H9 (cell line): ENCODE results near the gene EFS. TPM values are rescaled to one million over a fixed set of nuclear protein-coding genes. Genes with fewer than 3 reads are reported as not detected.

Source experiments
- DNase-seq: peaks from one replicate; pipeline ENCODE4 v3.0.0-alpha.2; 2017
- H2AFZ ChIP-seq: one replicate; pipeline ENCODE4 v1.6.1; 2013; ENCODE audit warnings: mild to moderate bottlenecking, low read length, control low read depth, moderate library complexity
- H2AK5ac ChIP-seq: 2 replicates; pipeline ENCODE4 v1.6.1; 2013; ENCODE audit warnings: low read length, control low read depth, mixed read lengths; ENCODE audit not compliant: insufficient read length
- H2BK120ac ChIP-seq: one replicate; pipeline ENCODE4 v1.6.1; 2013; ENCODE audit warnings: low read depth, mild to moderate bottlenecking, low read length, control low read depth, inconsistent platforms; ENCODE audit not compliant: poor library complexity, severe bottlenecking
- H2BK12ac ChIP-seq: 2 replicates; pipeline ENCODE4 v1.6.1; 2013; ENCODE audit warnings: low read length, control low read depth, mixed read lengths, low read depth; ENCODE audit not compliant: insufficient read length
- H2BK15ac ChIP-seq: 2 replicates; pipeline ENCODE4 v1.6.1; 2013; ENCODE audit warnings: low read depth, low read length, control low read depth
- H2BK20ac ChIP-seq: one replicate; pipeline ENCODE4 v1.6.1; 2013; ENCODE audit warnings: low read depth, mild to moderate bottlenecking, low read length, control low read depth, inconsistent platforms; ENCODE audit not compliant: poor library complexity, severe bottlenecking
- H2BK5ac ChIP-seq: 2 replicates; pipeline ENCODE4 v1.6.1; 2013; ENCODE audit warnings: low read length, control low read depth, mixed read lengths; ENCODE audit not compliant: insufficient read length
- H3K14ac ChIP-seq: 2 replicates; pipeline ENCODE4 v1.6.1; 2013; ENCODE audit warnings: low read length, control low read depth; ENCODE audit not compliant: insufficient read depth
- H3K18ac ChIP-seq: 2 replicates; pipeline ENCODE4 v1.6.1; 2013; ENCODE audit warnings: low read depth, mild to moderate bottlenecking, mixed read lengths, low read length, control low read depth; ENCODE audit not compliant: insufficient read length
- H3K23ac ChIP-seq: 2 replicates; pipeline ENCODE4 v1.6.1; 2013; ENCODE audit warnings: low read length, control low read depth, mixed read lengths, low read depth; ENCODE audit not compliant: insufficient read length
- H3K23me2 ChIP-seq: 2 replicates; pipeline ENCODE4 v1.6.1; 2013; ENCODE audit warnings: low read depth, mild to moderate bottlenecking, mixed read lengths, low read length, control low read depth; ENCODE audit not compliant: insufficient read length, poor library complexity, severe bottlenecking
- H3K27ac ChIP-seq: 2 replicates; pipeline ENCODE4 v1.5.1; 2013; ENCODE audit warnings: low read length, control low read depth, mixed read lengths, low read depth; ENCODE audit not compliant: insufficient read length
- H3K27me3 ChIP-seq: 2 replicates; pipeline ENCODE4 v1.6.1; 2013; ENCODE audit warnings: low read length, control low read depth, inconsistent platforms; ENCODE audit not compliant: insufficient read depth
- H3K4ac ChIP-seq: 2 replicates; pipeline ENCODE4 v1.6.1; 2013; ENCODE audit warnings: low read depth, mild to moderate bottlenecking, control low read depth, inconsistent platforms, low read length, moderate library complexity
- H3K4me1 ChIP-seq: 2 replicates; pipeline ENCODE4 v1.6.1; 2013; ENCODE audit warnings: low read length, control low read depth, inconsistent platforms; ENCODE audit not compliant: insufficient read depth
- H3K4me2 ChIP-seq: 2 replicates; pipeline ENCODE4 v1.6.1; 2013; ENCODE audit warnings: low read length, control low read depth, mixed read lengths; ENCODE audit not compliant: insufficient read length, insufficient read depth
- H3K56ac ChIP-seq: 2 replicates; pipeline ENCODE4 v1.6.1; 2013; ENCODE audit warnings: low read depth, mild to moderate bottlenecking, mixed read lengths, low read length, control low read depth; ENCODE audit not compliant: insufficient read length
- H3K79me1 ChIP-seq: 2 replicates; pipeline ENCODE4 v1.6.1; 2013; ENCODE audit warnings: low read depth, mild to moderate bottlenecking, moderate library complexity, low read length, control low read depth, inconsistent platforms; ENCODE audit not compliant: insufficient read depth, poor library complexity, severe bottlenecking
- H3K79me2 ChIP-seq: 2 replicates; pipeline ENCODE4 v1.6.1; 2013; ENCODE audit warnings: low read length, control low read depth, inconsistent platforms; ENCODE audit not compliant: insufficient read depth
- H3K9ac ChIP-seq: 2 replicates; pipeline ENCODE4 v1.6.1; 2013; ENCODE audit warnings: low read length, control low read depth, mixed read lengths; ENCODE audit not compliant: insufficient read length; ENCODE audit errors: extremely low read depth
- H3K9me3 ChIP-seq: one replicate; pipeline ENCODE4 v1.6.1; 2013; ENCODE audit warnings: low read depth, low read length, inconsistent platforms; ENCODE audit not compliant: control insufficient read depth
- H3T11ph ChIP-seq: one replicate; pipeline ENCODE4 v1.6.1; 2013; ENCODE audit warnings: mild to moderate bottlenecking, low read length, control low read depth, inconsistent platforms
- H4K20me1 ChIP-seq: one replicate; pipeline ENCODE4 v1.6.1; 2013; ENCODE audit not compliant: control insufficient read depth, insufficient read length, insufficient read depth
- H4K5ac ChIP-seq: 2 replicates; pipeline ENCODE4 v1.6.1; 2013; ENCODE audit warnings: low read depth, mild to moderate bottlenecking, mixed read lengths, low read length, control low read depth; ENCODE audit not compliant: insufficient read length
- H4K8ac ChIP-seq: replicated peaks from 2 replicates; pipeline ENCODE4 v1.6.1; 2013; ENCODE audit warnings: low read length, control low read depth, mixed read lengths, low read depth; ENCODE audit not compliant: insufficient read length
- H4K91ac ChIP-seq: 2 replicates; pipeline ENCODE4 v1.6.1; 2013; ENCODE audit warnings: low read depth, mild to moderate bottlenecking, moderate library complexity, mixed read lengths, low read length, control low read depth; ENCODE audit not compliant: insufficient read length
- H3K27ac Mint-ChIP-seq, 3 experiments: 2 replicates in 2 of 3; 3 replicates in 1 of 3; pipeline ENCODE4 v1.8.0; 2020 to 2021; ENCODE audit warnings: mixed read lengths in 3 of 3, mild to moderate bottlenecking in 1 of 3, moderate library complexity in 1 of 3
- H3K27me3 Mint-ChIP-seq: 2 replicates; pipeline ENCODE4 v1.8.0; 2021; ENCODE audit warnings: low read depth, mild to moderate bottlenecking, moderate library complexity, mixed read lengths
- H3K36me3 Mint-ChIP-seq, 3 experiments: 2 replicates in 2 of 3; 3 replicates in 1 of 3; pipeline ENCODE4 v1.8.0; 2020 to 2021; ENCODE audit warnings: low read depth in 3 of 3, mixed read lengths in 3 of 3; ENCODE audit not compliant: insufficient read depth in 1 of 3
- H3K4me1 Mint-ChIP-seq, 2 experiments: 2 replicates each; pipeline ENCODE4 v1.8.0; 2020; ENCODE audit warnings: mixed read lengths in 2 of 2
- H3K4me3 Mint-ChIP-seq, 2 experiments: 2 replicates in 1 of 2; 3 replicates in 1 of 2; pipeline ENCODE4 v1.8.0; 2020 to 2021; ENCODE audit warnings: mild to moderate bottlenecking in 2 of 2, mixed read lengths in 2 of 2, moderate library complexity in 1 of 2
- H3K9me3 Mint-ChIP-seq, 2 experiments: 2 replicates in 1 of 2; 3 replicates in 1 of 2; pipeline ENCODE4 v1.8.0; 2020; ENCODE audit warnings: mild to moderate bottlenecking in 2 of 2, mixed read lengths in 2 of 2, moderate library complexity in 1 of 2
- CTCF ChIP-seq: fragments of 200-600 bp; sonication (generic); conservative IDR thresholded peaks from 3 replicates; pipeline ENCODE4 v1.8.0; 2021; ENCODE audit warnings: antibody characterized with exemption, mild to moderate bottlenecking
- WGBS: extraction: QIAGEN DNeasy Blood & Tissue Kit; methylation state at CpG from one replicate; pipeline ENCODE4 v1.1.7; 2013; ENCODE audit warnings: missing lambda C conversion rate, low lambda C conversion rate, mixed read lengths; ENCODE audit not compliant: insufficient read length; ENCODE audit errors: extremely low coverage; 5-methylcytosine and 5-hydroxymethylcytosine counted together
- total RNA-seq: library from RNA; stranded (reverse); gene quantifications from 2 replicates; pipeline ENCODE4 v1.2.1, GENCODE V29; 2021

EFS gene
- total RNA-seq, 1 experiment from 2014 or later, result 32.1 TPM

- no peak overlapping the region for H3K23ac ChIP-seq
- no peaks in the 10 kb centered on the region for H3K9me3 ChIP-seq
- H2BK12ac ChIP-seq, result no peak overlapping the region
- no peak overlapping the region for H2AK5ac ChIP-seq
- Mint-ChIP-seq H3K27me3 (peaks cover 17% of the 10 kb centered on the region), H3K27ac (peak overlapping the region; percentile 86 to 98 (median 94); a peak in 6 of 7 replicates), H3K36me3 (peaks cover 23 to 26% (median 25%) of the 10 kb centered on the region in 3 experiments), H3K4me1 (peaks cover 20 to 28% of the 10 kb centered on the region in 2 experiments), H3K9me3 (no peaks in the 10 kb centered on the region), H3K4me3 (peak overlapping the region; percentile 90 to 91)
- peak overlapping the region; percentile 81; the same call in 1 of the 2 replicates for H3K14ac ChIP-seq
- no peak overlapping the region for H3K56ac ChIP-seq
- no peak overlapping the region for H2BK120ac ChIP-seq
- no peak overlapping the region for H3T11ph ChIP-seq
- no peak overlapping the region for H4K91ac ChIP-seq
- peak overlapping the region; percentile 90 for H3K4me2 ChIP-seq
- peak overlapping the region; percentile 80 for H3K9ac ChIP-seq
- H2BK20ac ChIP-seq, result no peak overlapping the region
- H4K20me1 ChIP-seq, result no peaks in the 10 kb centered on the region
- no peak for DNase-seq
- no peak overlapping the region for H2BK5ac ChIP-seq
- no CpG with 5 or more reads among the region's 5 CpGs for WGBS
- peaks cover 6% of the 10 kb centered on the region for H3K79me1 ChIP-seq
- H4K5ac ChIP-seq, result no peak overlapping the region
- H3K18ac ChIP-seq, result peak overlapping the region; percentile 52
- TF ChIP-seq CTCF, result no peak
- H3K27ac ChIP-seq, result no peak overlapping the region
- H2BK15ac ChIP-seq, result no peak overlapping the region
- no peak overlapping the region for H2AFZ ChIP-seq
- H3K79me2 ChIP-seq, result no peaks in the 10 kb centered on the region
- H4K8ac ChIP-seq, result no peak overlapping the region
- H3K4ac ChIP-seq, result no peak overlapping the region
- peaks cover 17% of the 10 kb centered on the region for H3K23me2 ChIP-seq
- H3K27me3 ChIP-seq, result no peaks in the 10 kb centered on the region; the same call in 1 of the 2 replicates
- no peaks in the 10 kb centered on the region; the same call in 1 of the 2 replicates for H3K4me1 ChIP-seq
Measured at GRCh38 chr14:23307146-23307530, 57.8 kb downstream of the EFS start.
